Endothelial cell of umbilical vein (primary cell): ENCODE data around the gene ACSF3. TPM values are rescaled to one million over a fixed set of nuclear protein-coding genes. Genes with fewer than 3 reads are reported as not detected.

Experiments
- BruUV-seq: library from RNA; stranded (reverse); fragments of 400-500 nt; replicated peaks from 2 replicates; lab custom pipeline; 2021; lab: Mats Ljungman, UMichigan
- CTCF ChIA-PET: fragments of 300-600, 350-600 bp; sonication (Branson Sonifier 250); formaldehyde crosslinking; loops from one replicate; lab custom pipeline; 2021; ENCODE audit warnings: antibody characterized with exemption, inconsistent platforms; lab: Charles Lee
- POLR2A ChIA-PET: fragments of 300-600, 350-600 bp; sonication (Branson Sonifier 250); formaldehyde crosslinking; loops from one replicate; lab custom pipeline; 2021; ENCODE audit warnings: antibody characterized with exemption, inconsistent platforms; lab: Charles Lee
- DNase-seq: peaks from one replicate; pipeline ENCODE4 v3.0.0-alpha.2; 2011; ENCODE audit warnings: low read depth, low spot score
- FAIRE-seq: peaks from 2 replicates; lab custom pipeline; 2011; peaks lifted over from hg19 to GRCh38; lab: Jason Lieb, UNC
- H2AFZ ChIP-seq: 2 replicates; pipeline ENCODE4 v1.6.0; 2012; ENCODE audit warnings: low read depth, low read length, control low read depth, inconsistent platforms
- H3K27ac ChIP-seq: 2 replicates; pipeline ENCODE4 v1.5.1; 2011; ENCODE audit warnings: low read depth, mild to moderate bottlenecking, control low read depth, low read length, moderate library complexity; ENCODE audit not compliant: insufficient read depth
- H3K27me3 ChIP-seq, 2 experiments: 2 replicates each; pipeline versions ENCODE4 v1.6.0 to v1.6.1; 2011; ENCODE audit warnings: low read length in 2 of 2, mixed read lengths in 1 of 2; ENCODE audit not compliant: control insufficient read depth in 2 of 2, insufficient read depth in 2 of 2
- H3K36me3 ChIP-seq, 2 experiments: 2 replicates in 1 of 2; 3 replicates in 1 of 2; pipeline ENCODE4 v1.5.1; 2011; ENCODE audit warnings: low read length in 2 of 2, mild to moderate bottlenecking in 1 of 2, moderate library complexity in 1 of 2; ENCODE audit not compliant: control insufficient read depth in 2 of 2, insufficient read depth in 2 of 2; ENCODE audit errors: extremely low read depth in 1 of 2
- H3K4me1 ChIP-seq: 3 replicates; pipeline ENCODE4 v1.5.1; 2011; ENCODE audit warnings: mild to moderate bottlenecking, low read length; ENCODE audit not compliant: control insufficient read depth, insufficient read depth; ENCODE audit errors: extremely low read depth
- H3K4me2 ChIP-seq: 2 replicates; pipeline ENCODE4 v1.6.1; 2011; ENCODE audit warnings: low read length, control low read depth, mixed read lengths; ENCODE audit not compliant: insufficient read depth
- H3K4me3 ChIP-seq, 3 experiments: fragments of 200-600 bp in 1 of 3; sonication (generic), shearing (Covaris generic) in 1 of 3; replicated peaks in 1 of 3; 2 replicates each; pipeline ENCODE4 v1.5.1; 2011 to 2016; ENCODE audit warnings: control low read depth in 3 of 3, low read length in 3 of 3, mild to moderate bottlenecking in 2 of 3, inconsistent platforms in 1 of 3, low read depth in 1 of 3, moderate library complexity in 1 of 3; ENCODE audit not compliant: insufficient read depth in 1 of 3
- H3K79me2 ChIP-seq: 2 replicates; pipeline ENCODE4 v1.6.0; 2012; ENCODE audit warnings: low read length, inconsistent platforms; ENCODE audit not compliant: control insufficient read depth, insufficient read depth
- H3K9ac ChIP-seq: replicated peaks from 2 replicates; pipeline ENCODE3; 2011; ENCODE audit warnings: low read length, control low read depth; ENCODE audit not compliant: insufficient read depth; ENCODE audit errors: extremely low read depth
- H3K9me1 ChIP-seq: replicated peaks from 3 replicates; pipeline ENCODE4 v1.6.0; 2011; ENCODE audit warnings: mild to moderate bottlenecking, low read length; ENCODE audit not compliant: control insufficient read depth, insufficient read depth; ENCODE audit errors: extremely low read depth
- H3K9me3 ChIP-seq: replicated peaks from 2 replicates; pipeline ENCODE4 v1.5.1; 2012; ENCODE audit warnings: low read length, inconsistent platforms; ENCODE audit not compliant: control insufficient read depth, insufficient read depth
- H4K20me1 ChIP-seq: replicated peaks from 2 replicates; pipeline ENCODE3; 2011; ENCODE audit warnings: mild to moderate bottlenecking, low read length; ENCODE audit not compliant: control insufficient read depth, insufficient read depth; ENCODE audit errors: extremely low read depth
- EZH2 ChIP-seq: IDR thresholded peaks from 2 replicates; pipeline ENCODE4 v1.6.1; 2012; ENCODE audit warnings: borderline replicate concordance, low read depth, mild to moderate bottlenecking, moderate library complexity, low read length, inconsistent platforms; ENCODE audit not compliant: severe bottlenecking
- FOS ChIP-seq: IDR thresholded peaks from 2 replicates; pipeline ENCODE4 v1.6.1; 2011; ENCODE audit warnings: mild to moderate bottlenecking, low read length, moderate library complexity, borderline replicate concordance; ENCODE audit not compliant: insufficient read depth
- GATA2 ChIP-seq: IDR thresholded peaks from 2 replicates; pipeline ENCODE4 v1.7.0; 2011; ENCODE audit warnings: low read depth, mild to moderate bottlenecking, moderate library complexity, mixed read lengths, low read length; ENCODE audit not compliant: insufficient read length, insufficient read depth
- JUN ChIP-seq: IDR thresholded peaks from 2 replicates; pipeline ENCODE4 v1.6.1; 2011; ENCODE audit warnings: borderline replicate concordance, low read depth; ENCODE audit not compliant: insufficient read length, insufficient read depth
- MYC ChIP-seq: IDR thresholded peaks from one replicate; pipeline ENCODE4 v1.6.1; 2011; ENCODE audit warnings: mild to moderate bottlenecking, low read depth, low read length
- POLR2A ChIP-seq: IDR thresholded peaks from 2 replicates; pipeline ENCODE4 v1.6.1; 2012; ENCODE audit warnings: low read depth, mild to moderate bottlenecking, control low read depth, low read length
- POLR2AphosphoS5 ChIP-seq: IDR thresholded peaks from 2 replicates; pipeline ENCODE4 v1.6.1; 2012; ENCODE audit warnings: low read depth, mild to moderate bottlenecking, control low read depth, low read length, moderate library complexity; ENCODE audit not compliant: insufficient read depth
- dilution Hi-C: fragments of 300-500 bp; cut with MboI; formaldehyde crosslinking; loops from one replicate; pipeline ENCODE4 v1.15.0; 2019; ENCODE audit warnings: low sequenced_read_pairs; ENCODE audit not compliant: extremely low pct_ligation_motif_present
- intact Hi-C: fragments of 100-400 bp; cut with micrococcal nuclease; formaldehyde crosslinking; loops from one replicate; pipeline ENCODE4 v1.10.0; 2022
- polyA plus RNA-seq, 4 experiments: library from polyadenylated mRNA; depleted of rRNA in 3 of 4; stranded (reverse) in 3 of 4; unstranded in 1 of 4; fragments of >200 nt; gene quantifications; 2 replicates each; pipeline versions ENCODE4 v1.2.1 to v1.2.3, GENCODE V29; 2011 to 2012; ENCODE audit warnings: missing spikeins in 1 of 4
- total RNA-seq: library from RNA; stranded (reverse); gene quantifications from 2 replicates; pipeline ENCODE4 v1.2.3, GENCODE V29; 2021
- TF ChIP-seq, protein P1 (sequence below): IDR thresholded peaks from 2 replicates; pipeline ENCODE4 v1.6.1; 2011; ENCODE audit not compliant: insufficient read depth, insufficient read length
- TF ChIP-seq, protein P2 (sequence below), 2 donors: IDR thresholded peaks; 1 replicate in 1 of 2; 2 replicates in 1 of 2; pipeline ENCODE4 v1.5.1; 2011; ENCODE audit warnings: low read length in 2 of 2, mild to moderate bottlenecking in 2 of 2, moderate library complexity in 2 of 2, control low read depth in 1 of 2, inconsistent platforms in 1 of 2, low read depth in 1 of 2; ENCODE audit not compliant: insufficient read depth in 1 of 2; ENCODE audit errors: extremely low read depth in 1 of 2

The ACSF3 gene
- total and polyA plus RNA-seq, 2 donors (not counting 3 experiments of a cell fraction or from before 2014, with no cell fraction given) = 18.6 to 33.2 TPM

DNA sequence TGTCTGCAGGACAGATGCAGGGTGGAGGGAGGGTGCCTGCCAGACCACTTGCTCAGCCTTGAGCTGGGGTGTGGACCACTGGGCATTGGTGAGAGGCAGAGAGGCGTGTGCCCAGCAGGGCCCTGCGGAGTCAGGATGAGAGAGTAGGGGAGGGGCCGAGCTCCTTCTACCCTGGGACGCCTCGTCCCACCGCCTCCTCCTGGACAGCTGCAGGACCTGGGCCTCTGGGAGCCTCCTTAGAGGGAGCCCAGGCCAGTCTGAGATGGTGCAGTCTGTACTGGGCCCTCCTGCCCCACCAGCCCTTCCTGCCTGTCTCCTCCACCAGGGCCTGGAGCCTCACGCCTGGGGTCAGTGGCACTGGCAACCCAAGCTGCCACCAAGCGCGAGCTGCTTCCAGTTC is 35.9 kb upstream of the ACSF3 start:
- Histone ChIP-seq H3K4me3 (no peak overlapping the region), H3K9me3 (no peaks in the 10 kb centered on the region), H3K4me2 (no peak overlapping the region), H4K20me1 (no peaks in the 10 kb centered on the region), H3K27ac (no peak overlapping the region), H3K9ac (no peak overlapping the region), H3K36me3 (no peaks in the 10 kb centered on the region), H2AFZ (no peak overlapping the region), H3K9me1 (no peaks in the 10 kb centered on the region), H3K27me3 (no peaks in the 10 kb centered on the region), H3K4me1 (no peaks in the 10 kb centered on the region), H3K79me2 (no peaks in the 10 kb centered on the region)
- FAIRE-seq (no peak), DNase-seq (no peak)
- dilution Hi-C loops (no loop called here), intact Hi-C loops (no loop called here)
- TF ChIP-seq FOS (no peak), GATA2 (no peak), POLR2A (no peak), JUN (no peak), MYC (no peak), EZH2 (no peak), POLR2AphosphoS5 (no peak)
- TF ChIP-seq, protein P1, sequence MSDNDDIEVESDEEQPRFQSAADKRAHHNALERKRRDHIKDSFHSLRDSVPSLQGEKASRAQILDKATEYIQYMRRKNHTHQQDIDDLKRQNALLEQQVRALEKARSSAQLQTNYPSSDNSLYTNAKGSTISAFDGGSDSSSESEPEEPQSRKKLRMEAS = no peak
- TF ChIP-seq, protein P2, sequence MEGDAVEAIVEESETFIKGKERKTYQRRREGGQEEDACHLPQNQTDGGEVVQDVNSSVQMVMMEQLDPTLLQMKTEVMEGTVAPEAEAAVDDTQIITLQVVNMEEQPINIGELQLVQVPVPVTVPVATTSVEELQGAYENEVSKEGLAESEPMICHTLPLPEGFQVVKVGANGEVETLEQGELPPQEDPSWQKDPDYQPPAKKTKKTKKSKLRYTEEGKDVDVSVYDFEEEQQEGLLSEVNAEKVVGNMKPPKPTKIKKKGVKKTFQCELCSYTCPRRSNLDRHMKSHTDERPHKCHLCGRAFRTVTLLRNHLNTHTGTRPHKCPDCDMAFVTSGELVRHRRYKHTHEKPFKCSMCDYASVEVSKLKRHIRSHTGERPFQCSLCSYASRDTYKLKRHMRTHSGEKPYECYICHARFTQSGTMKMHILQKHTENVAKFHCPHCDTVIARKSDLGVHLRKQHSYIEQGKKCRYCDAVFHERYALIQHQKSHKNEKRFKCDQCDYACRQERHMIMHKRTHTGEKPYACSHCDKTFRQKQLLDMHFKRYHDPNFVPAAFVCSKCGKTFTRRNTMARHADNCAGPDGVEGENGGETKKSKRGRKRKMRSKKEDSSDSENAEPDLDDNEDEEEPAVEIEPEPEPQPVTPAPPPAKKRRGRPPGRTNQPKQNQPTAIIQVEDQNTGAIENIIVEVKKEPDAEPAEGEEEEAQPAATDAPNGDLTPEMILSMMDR (IDR thresholded peaks at IDR 0.05; ENCODE audit: extremely low read depth in 1 of 2, insufficient read depth in 1 of 2, low read depth in 1 of 2, low read length in 2 of 2) = no peak
- POLR2A ChIA-PET = no interaction called here
- CTCF ChIA-PET = no interaction called here
- no TSS peak for BruUV-seq
